ENCODE measurements around the gene SLC35F1. TPM values are rescaled to one million over a fixed set of nuclear protein-coding genes. Genes with fewer than 3 reads are reported as not detected.

The SLC35F1 gene
- total RNA-seq, 6 experiments from 2014 or later: 0.12 TPM; not detected in 5

DNA sequence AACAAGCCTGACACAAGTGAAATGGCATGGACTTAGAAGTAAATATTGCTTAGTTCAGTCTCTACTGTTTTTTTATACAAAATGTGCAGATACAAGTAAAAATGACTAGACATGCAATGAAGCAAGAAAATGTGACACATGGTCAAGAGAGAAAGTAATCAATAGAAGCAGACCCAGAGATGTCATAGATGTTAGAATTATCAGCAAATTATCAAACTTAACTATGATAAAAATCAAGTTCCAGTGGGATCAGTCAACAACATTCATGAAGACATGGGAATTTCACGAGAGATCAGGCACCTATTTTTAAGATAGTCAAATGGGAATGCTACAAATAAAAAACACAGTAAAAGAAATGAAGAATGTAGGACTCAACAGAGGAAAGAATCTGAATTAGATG, 267.0 kb downstream of the SLC35F1 start:
- no peak overlapping the region for H3K27ac ChIP-seq
- 24% methylated on average over 1 of the region's 1 CpG for whole genome bisulfite sequencing (ENCODE audit: insufficient coverage, low coverage, low lambda C conversion rate, missing lambda C conversion rate)
- ATAC-seq (no peak), DNase-seq (no peak)
- H3K27me3 ChIP-seq: no peaks in the 10 kb centered on the region
- TF ChIP-seq, protein P1, sequence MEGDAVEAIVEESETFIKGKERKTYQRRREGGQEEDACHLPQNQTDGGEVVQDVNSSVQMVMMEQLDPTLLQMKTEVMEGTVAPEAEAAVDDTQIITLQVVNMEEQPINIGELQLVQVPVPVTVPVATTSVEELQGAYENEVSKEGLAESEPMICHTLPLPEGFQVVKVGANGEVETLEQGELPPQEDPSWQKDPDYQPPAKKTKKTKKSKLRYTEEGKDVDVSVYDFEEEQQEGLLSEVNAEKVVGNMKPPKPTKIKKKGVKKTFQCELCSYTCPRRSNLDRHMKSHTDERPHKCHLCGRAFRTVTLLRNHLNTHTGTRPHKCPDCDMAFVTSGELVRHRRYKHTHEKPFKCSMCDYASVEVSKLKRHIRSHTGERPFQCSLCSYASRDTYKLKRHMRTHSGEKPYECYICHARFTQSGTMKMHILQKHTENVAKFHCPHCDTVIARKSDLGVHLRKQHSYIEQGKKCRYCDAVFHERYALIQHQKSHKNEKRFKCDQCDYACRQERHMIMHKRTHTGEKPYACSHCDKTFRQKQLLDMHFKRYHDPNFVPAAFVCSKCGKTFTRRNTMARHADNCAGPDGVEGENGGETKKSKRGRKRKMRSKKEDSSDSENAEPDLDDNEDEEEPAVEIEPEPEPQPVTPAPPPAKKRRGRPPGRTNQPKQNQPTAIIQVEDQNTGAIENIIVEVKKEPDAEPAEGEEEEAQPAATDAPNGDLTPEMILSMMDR (IDR thresholded peaks at IDR 0.05): no peak
- no peak for TF ChIP-seq POLR2A (IDR thresholded peaks at IDR 0.05)
- no peak overlapping the region for H3K4me3 ChIP-seq
- H3K9me3 ChIP-seq: no peaks in the 10 kb centered on the region
- no peaks in the 10 kb centered on the region for H3K36me3 ChIP-seq
- H3K4me1 ChIP-seq: no peaks in the 10 kb centered on the region
- intact Hi-C loops (cut with DNase I): no loop called here

DNA sequence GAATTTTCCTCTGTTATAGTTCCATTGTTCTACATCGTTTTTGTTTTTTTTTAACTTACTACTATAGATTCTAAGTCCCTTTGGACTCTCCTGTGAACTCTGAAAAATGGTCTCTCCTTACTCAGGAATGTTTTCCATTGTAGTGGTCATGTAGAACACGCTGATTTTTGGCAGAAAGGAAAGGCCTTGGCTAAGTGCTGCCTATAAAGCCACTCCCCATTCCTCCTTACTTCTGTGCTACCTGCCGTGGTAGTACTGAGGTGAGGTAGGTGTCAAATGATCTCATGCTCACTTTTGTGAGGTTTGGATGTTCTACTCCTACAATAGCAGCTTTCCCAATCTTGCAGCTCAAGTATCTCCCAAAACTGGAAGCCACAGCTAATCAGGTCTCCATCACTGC, 270.7 kb downstream of the SLC35F1 start:
- no peaks in the 10 kb centered on the region for H3K9me3 ChIP-seq
- WGBS (ENCODE audit: insufficient coverage, low coverage, low lambda C conversion rate, missing lambda C conversion rate): 45% methylated on average over 3 of the region's 3 CpGs
- no peak overlapping the region for H3K27ac ChIP-seq
- H3K27me3 ChIP-seq: no peaks in the 10 kb centered on the region
- H3K36me3 ChIP-seq: no peaks in the 10 kb centered on the region
- H3K4me1 ChIP-seq: no peaks in the 10 kb centered on the region
- no peak overlapping the region for H3K4me3 ChIP-seq
- TF ChIP-seq, protein P1 (IDR thresholded peaks at IDR 0.05): no peak
- no peak for TF ChIP-seq POLR2A (IDR thresholded peaks at IDR 0.05)
- DNase-seq (no peak), ATAC-seq (no peak)
- intact Hi-C loops (cut with DNase I): no loop called here

DNA sequence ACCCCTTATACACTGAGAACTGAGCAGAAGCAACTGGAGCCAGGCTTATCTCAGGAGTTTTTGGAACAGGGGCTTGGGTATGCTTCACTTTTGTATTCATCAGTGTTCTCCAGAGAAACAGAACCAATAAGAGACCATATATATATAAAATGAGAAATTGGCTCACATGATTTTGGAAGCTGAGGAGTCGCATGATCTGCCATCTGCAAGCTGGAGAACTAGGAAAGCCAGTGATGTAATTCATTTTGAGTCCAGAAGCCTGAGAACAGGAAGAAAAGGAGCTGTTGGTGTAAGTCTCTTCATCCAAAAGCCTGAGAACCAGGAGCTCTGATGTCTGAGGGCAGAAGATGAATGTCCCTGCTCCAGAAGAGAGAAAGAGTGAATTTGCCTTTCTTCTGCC, 272.0 kb downstream of the SLC35F1 start:
- Histone ChIP-seq H3K4me1 (no peaks in the 10 kb centered on the region), H3K4me3 (no peak overlapping the region), H3K36me3 (no peaks in the 10 kb centered on the region), H3K27ac (no peak overlapping the region), H3K9me3 (no peaks in the 10 kb centered on the region), H3K27me3 (no peaks in the 10 kb centered on the region)
- DNase-seq (no peak), ATAC-seq (no peak)
- intact Hi-C loops (cut with DNase I): no loop called here
- TF ChIP-seq, protein P1 (IDR thresholded peaks at IDR 0.05): no peak
- TF ChIP-seq POLR2A (IDR thresholded peaks at IDR 0.05): no peak
- WGBS (ENCODE audit: insufficient coverage, low coverage, low lambda C conversion rate, missing lambda C conversion rate): 50% methylated on average over 1 of the region's 1 CpG

GRCh38 chr6:118186672-118187567, 279.9 kb downstream of the SLC35F1 start:
- DNase-seq (no peak), ATAC-seq (no peak)
- intact Hi-C loops (cut with DNase I): no loop called here
- no peaks in the 10 kb centered on the region for H3K27me3 ChIP-seq
- H3K36me3 ChIP-seq: no peaks in the 10 kb centered on the region
- no peaks in the 10 kb centered on the region for H3K4me1 ChIP-seq
- 31% methylated on average over 1 of the region's 1 CpG for WGBS (ENCODE audit: insufficient coverage, low coverage, low lambda C conversion rate, missing lambda C conversion rate)
- no peaks in the 10 kb centered on the region for H3K9me3 ChIP-seq
- TF ChIP-seq, protein P1 (IDR thresholded peaks at IDR 0.05): no peak
- TF ChIP-seq POLR2A (IDR thresholded peaks at IDR 0.05): no peak
- H3K4me3 ChIP-seq: no peak overlapping the region
- no peak overlapping the region for H3K27ac ChIP-seq
